Ureter (tissue), 1 donor: ENCODE data around the gene PPP2R3B. TPM values are rescaled to one million over a fixed set of nuclear protein-coding genes. Genes with fewer than 3 reads are reported as not detected.
"Not testable (repeated sequence)": the region's sequence is repeated elsewhere in the genome, so short reads cannot be mapped to it uniquely, and the experiment has no call there.

Source experiments
- DNase-seq: peaks from one replicate; pipeline ENCODE4 v3.0.0-alpha.2; 2020; ENCODE audit warnings: low spot score
- total RNA-seq: library from RNA; stranded (reverse); gene quantifications from one replicate; pipeline ENCODE4 v1.2.4, GENCODE V29; 2023
- donor health status: DM: yes; HTN: yes; CAD: no.

The PPP2R3B gene
- total RNA-seq, 1 donor from 2014 or later: 18.7 TPM

DNA sequence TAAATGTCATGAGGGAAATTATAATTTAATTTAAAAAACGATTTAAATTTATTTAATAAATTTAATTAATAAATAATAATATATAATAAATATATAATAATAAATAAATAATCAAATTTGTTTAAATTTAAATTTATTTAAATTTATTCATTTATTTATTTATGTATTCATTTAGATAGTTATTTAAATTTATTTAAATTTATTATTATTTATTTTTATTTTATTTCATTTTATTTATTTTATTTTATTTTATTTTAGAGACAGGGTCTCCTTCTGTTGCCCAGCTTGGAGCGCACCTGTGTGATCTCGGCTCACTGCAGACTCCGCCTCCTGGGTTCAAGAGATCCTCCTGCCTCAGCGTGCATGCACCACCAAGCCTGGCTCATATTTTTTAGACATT, 18.4 kb upstream of the PPP2R3B start:
- DNase-seq: no peak

- no peak for DNase-seq
Observed at GRCh38 chrX:404656-405055, 17.9 kb upstream of the PPP2R3B start.

DNA sequence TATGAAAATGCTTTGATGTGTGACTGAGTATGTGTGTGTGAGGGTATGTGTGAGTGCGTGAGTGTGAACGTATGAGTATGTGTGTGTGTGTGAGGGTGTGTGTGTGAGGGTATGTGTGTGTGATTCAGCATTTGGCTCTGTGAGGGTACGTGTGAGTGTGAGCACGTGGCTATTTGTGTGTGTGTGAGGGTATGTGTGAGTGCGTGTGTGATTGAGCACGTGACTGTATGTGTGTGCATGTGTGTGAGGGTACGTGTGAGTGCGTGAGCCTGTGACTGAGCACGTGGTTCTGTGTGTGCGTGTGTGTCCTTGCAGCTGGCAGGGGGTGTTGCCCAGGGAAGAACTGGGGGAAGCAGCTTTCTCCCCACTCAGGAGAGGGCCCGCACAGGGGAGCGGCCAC, 16.1 kb upstream of the PPP2R3B start:
- no peak for DNase-seq

DNA sequence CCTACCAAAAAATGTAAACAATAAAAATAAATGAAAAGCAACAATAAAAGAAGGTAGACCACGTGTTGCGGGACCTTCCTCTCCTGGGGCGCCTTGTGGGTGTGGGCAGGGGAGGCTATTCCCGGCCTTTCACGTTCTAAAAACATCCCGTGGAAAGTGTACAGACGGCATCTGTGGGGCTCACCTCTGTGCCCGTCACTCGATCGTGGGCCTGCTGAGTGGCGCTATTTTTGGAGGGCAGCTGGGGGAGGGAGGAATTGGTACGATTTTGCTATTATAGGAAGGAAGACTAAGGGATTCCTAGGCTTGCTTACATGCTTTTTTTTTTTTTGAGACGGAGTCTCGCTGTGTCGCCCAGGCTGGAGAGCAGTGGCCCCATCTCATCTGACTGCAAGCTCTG, 13.6 kb upstream of the PPP2R3B start:
- no peak for DNase-seq

DNA sequence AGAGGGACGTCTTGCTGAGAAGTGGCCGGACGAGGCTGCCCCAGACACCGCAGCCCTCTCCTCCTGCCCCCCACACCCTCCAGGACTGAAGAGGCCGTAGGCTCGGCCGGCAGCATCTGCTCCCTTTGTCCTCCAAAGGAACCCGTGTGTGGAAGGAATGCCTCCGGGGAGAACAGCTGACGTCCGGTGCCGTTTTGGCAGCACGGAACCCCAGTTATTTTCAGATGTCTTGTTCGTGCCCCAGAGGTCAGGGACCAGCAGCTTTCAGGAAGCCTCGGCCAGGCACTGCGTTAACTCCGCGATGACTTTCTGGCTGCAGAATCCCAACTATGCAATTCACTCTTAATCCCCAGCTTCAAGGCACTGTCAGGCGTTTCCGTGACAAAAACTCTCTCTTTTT, 10.9 kb upstream of the PPP2R3B start:
- no peak for DNase-seq

DNA sequence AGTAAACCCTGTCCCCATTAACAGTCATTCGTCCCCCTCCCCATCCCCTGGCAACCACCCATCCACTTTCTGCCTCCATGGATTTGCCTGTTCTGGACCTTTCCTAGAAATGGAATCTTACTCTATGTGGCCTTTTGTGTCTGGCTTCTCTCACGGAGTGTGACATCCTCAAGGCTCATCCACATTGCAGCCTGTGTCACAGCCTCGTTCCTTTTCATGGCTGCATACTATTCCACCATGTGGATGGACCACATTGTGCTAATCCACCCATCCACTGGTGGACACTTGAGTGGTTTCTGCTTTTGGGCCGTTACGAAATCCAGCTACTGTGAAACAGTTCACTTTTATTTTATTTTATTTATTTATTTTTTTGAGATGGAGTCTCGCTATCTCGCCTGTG, 8.1 kb upstream of the PPP2R3B start:
- DNase-seq: no peak

GRCh38 chrX:392575-392846, 5.8 kb upstream of the PPP2R3B start:
- DNase-seq: no peak

DNA sequence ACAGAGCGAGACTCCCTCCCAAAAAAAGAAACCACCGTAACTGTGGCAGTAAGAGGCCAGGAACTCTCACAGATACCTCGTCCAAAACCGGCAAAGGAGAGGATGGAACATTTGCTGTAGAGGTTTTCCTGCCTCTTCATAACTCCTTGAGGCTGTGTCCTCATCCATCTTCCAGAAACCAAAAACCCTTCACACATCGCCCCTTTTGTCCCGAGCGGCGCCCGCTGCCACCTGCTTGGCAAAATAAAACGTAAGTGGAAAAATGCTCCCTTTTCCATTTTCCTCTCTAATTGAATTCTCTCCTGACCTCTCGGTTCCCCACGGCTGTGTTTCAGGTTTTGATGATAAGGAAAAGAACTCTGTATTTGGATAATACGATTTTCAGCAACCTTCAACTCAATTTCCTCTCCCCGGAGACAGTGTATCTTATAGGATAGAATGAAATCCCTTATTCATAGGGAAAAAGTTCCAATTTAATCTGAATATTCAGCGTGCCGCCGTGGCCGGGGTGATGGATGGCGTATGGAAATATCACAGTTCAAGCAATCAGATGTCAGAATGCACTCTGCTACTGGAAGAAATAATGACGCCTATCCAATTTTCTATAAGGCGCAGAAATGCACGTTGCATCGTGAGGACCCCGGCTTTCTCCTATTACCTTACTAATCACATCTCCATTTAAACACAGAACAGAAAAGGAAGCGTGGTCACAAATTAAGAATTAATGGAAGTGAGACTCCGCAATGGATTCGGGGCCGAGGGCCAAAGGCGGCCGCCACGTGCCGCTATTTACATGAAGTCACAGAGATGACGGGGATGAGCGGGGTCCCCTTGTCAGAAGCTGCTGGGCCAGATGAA, 5.2 kb upstream of the PPP2R3B start:
- no peak for DNase-seq

- no peak for DNase-seq
Observed at GRCh38 chrX:390459-390858, 3.8 kb upstream of the PPP2R3B start.

GRCh38 chrX:389021-389441, 2.3 kb upstream of the PPP2R3B start:
- no peak for DNase-seq

DNA sequence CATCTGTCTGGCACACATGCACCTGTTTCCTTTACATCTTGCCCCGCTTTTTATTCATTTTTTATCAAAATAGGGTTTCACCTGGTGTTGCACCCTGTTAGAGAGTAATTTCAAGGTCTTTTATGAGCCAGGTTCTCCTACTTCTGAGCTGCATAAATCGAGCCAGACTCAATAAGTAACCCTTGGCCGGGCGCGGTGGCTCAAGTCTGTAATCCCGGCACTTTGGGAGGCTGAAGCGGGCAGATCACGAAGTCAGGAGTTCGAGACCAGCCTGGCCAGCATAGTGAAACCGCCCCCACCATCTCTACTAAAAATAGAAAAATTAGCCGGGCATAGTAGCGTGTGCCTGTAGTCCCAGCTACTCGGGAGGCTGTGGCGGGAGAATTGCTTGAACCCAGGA, 1.0 kb upstream of the PPP2R3B start:
- no peak for DNase-seq

GRCh38 chrX:386239-386767, 404 bp downstream of the PPP2R3B start:
- DNase-seq: no peak

- DNase-seq: not testable (repeated sequence)
Observed at GRCh38 chrX:385736-386135, 971 bp downstream of the PPP2R3B start.

- no peak for DNase-seq
Observed at GRCh38 chrX:384861-385260, 1.8 kb downstream of the PPP2R3B start.

DNA sequence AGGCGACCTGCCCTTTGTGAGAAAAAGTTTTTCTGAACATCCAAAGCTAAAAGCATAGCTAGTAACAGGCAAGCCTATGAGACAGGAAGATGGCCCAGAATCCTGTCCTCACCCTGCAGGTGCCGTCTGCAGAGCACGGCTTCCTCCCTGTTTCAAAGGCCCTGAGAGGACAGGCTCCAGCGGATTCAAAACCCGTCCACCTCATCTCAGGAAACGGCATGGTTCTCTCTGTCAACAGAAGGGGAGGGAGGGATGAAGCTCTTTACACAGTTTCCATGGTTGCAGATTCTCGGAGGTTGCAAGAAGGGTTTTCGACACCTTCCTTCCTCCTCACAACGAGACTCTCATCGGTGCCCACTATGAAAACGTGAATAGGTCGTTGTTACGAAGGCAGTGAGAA, 8.3 kb downstream of the PPP2R3B start:
- DNase-seq: no peak

GRCh38 chrX:376206-376605, 10.5 kb downstream of the PPP2R3B start:
- not testable (repeated sequence) for DNase-seq

GRCh38 chrX:375181-376036, 11.3 kb downstream of the PPP2R3B start:
- no peak for DNase-seq

DNA sequence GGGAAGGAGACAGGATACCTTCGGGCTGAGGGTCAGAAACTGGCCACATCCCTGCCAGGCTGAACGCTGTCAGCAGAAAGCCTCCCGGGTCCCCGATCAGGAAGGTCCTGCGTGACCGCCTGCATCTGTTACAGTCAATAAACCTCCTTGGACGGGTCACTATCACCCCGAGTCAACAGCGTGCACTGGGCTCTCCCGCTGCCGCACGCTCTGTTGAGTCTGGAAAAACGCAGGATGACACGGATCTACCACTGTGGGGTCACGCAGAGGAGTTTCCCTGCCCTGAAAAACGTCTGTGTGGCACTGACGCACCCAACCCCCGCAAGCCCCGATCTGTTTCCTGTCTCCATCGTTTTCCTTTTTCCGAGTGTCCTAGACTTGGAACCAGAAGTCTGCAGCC, 12.1 kb downstream of the PPP2R3B start:
- no peak for DNase-seq

- no peak for DNase-seq
Observed at GRCh38 chrX:373641-374471, 12.9 kb downstream of the PPP2R3B start.

DNA sequence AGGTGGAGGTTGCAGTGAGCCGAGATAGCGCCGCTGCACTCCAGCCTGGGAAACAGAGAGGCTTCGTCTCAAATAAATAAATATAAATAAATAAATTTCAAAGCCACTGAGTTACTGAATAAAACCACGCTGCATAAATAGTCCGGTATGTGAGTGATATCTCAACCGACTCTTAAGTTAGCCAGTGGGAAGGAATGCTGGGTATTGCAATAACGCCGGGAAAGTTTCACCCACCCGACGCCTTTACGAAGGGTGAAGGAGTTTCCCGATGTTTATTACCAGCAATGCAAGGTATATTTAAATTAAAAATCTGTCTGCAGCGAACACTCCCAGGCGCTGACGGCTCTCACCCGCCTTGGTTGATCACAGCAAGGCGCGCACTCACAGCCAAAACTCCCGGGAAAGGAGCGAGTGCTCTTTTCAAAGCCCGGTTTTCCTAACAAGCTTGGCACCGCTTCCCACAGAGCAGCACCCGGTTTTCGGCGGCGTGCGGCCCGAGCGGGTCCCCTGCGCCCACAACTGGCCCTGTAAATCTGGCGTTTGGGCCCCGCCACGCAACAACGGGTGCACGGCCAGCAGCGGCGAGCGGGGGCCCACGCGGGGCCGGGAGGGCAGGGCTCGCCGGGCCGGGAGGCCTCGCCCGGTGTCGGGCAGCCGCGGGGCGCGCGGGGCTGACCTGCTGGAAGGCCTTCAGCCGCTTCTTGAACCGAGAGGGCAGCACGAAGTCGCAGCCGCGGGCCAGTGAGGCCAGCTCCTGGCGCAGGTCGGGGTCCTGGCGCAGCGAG, 13.7 kb downstream of the PPP2R3B start:
- DNase-seq: no peak

DNA sequence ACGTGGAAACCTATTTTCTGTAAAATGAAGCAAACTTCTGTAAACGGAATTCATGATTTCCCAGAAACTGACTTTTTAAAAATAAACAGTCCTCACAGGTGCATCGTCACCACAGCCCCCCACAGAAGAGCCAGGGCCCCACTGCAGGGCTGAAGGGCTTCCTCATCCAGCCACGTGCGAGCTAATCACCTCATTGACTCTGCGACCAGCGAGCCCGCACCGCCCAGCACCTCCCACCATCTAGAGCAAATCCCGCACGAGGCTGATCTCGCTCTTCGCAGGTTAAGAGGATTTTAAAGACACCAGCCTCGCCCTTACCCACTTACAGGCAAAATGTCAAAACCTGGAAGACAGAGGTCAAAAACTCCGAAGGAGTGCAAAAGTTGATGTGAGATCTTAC, 14.8 kb downstream of the PPP2R3B start:
- no peak for DNase-seq
